Neural cell (in vitro differentiated cells): ENCODE results near the gene PTPRF. TPM values are rescaled to one million over a fixed set of nuclear protein-coding genes. Genes with fewer than 3 reads are reported as not detected.

ENCODE experiments used
- H2AFZ ChIP-seq: fragments of 200-600, 300-800 bp; sonication (generic), shearing (Covaris generic); 2 replicates; pipeline ENCODE4 v1.6.0; 2014; ENCODE audit warnings: low read depth, mild to moderate bottlenecking, antibody characterized with exemption, low read length, moderate library complexity
- H3F3A ChIP-seq: fragments of 200-600 bp; shearing (Covaris generic); 2 replicates; pipeline ENCODE4 v1.6.1; 2016; ENCODE audit warnings: mild to moderate bottlenecking, moderate library complexity, mixed read lengths, antibody characterized with exemption, low read length; ENCODE audit not compliant: insufficient read depth, poor library complexity, severe bottlenecking
- H3K27ac ChIP-seq: fragments of 200-600, 300-800 bp; sonication (generic), shearing (Covaris generic); 2 replicates; pipeline ENCODE4 v1.5.1; 2014; ENCODE audit warnings: mild to moderate bottlenecking, low read length, moderate library complexity
- H3K27me3 ChIP-seq: fragments of 300-800, 200-600 bp; sonication (generic), shearing (Covaris generic); 2 replicates; pipeline ENCODE4 v1.6.0; 2014; ENCODE audit warnings: mild to moderate bottlenecking, low read depth, low read length, moderate library complexity; ENCODE audit not compliant: insufficient read depth
- H3K36me3 ChIP-seq: fragments of 300-800, 200-600 bp; sonication (generic), shearing (Covaris generic); 2 replicates; pipeline ENCODE4 v1.5.1; 2014; ENCODE audit warnings: mild to moderate bottlenecking, antibody characterized with exemption, low read length, moderate library complexity; ENCODE audit not compliant: insufficient read depth
- H3K4me2 ChIP-seq: fragments of 300-800, 200-600 bp; sonication (generic), shearing (Covaris generic); 2 replicates; pipeline ENCODE4 v1.6.0; 2014; ENCODE audit warnings: mild to moderate bottlenecking, low read length
- H3K4me3 ChIP-seq: fragments of 300-800, 200-600 bp; sonication (generic), shearing (Covaris generic); 2 replicates; pipeline ENCODE4 v1.5.1; 2014; ENCODE audit warnings: mild to moderate bottlenecking, low read length, moderate library complexity
- H3K79me2 ChIP-seq: fragments of 200-600 bp; shearing (Covaris generic); replicated peaks from 2 replicates; pipeline ENCODE4 v1.6.0; 2014; ENCODE audit warnings: mild to moderate bottlenecking, low read length, moderate library complexity; ENCODE audit not compliant: insufficient read depth
- H3K9ac ChIP-seq: fragments of 300-800, 200-600 bp; sonication (generic), shearing (Covaris generic); 2 replicates; pipeline ENCODE4 v1.6.1; 2016; ENCODE audit warnings: mild to moderate bottlenecking, low read length, mixed read lengths
- H3K9me2 ChIP-seq: fragments of 200-600 bp; shearing (Covaris generic); 2 replicates; pipeline ENCODE4 v1.6.1; 2016; ENCODE audit warnings: mild to moderate bottlenecking, low read length, mixed read lengths; ENCODE audit not compliant: insufficient read depth
- H3K9me3 ChIP-seq: fragments of 200-600, 300-800 bp; sonication (generic), shearing (Covaris generic); 2 replicates; pipeline ENCODE4 v1.6.1; 2016; ENCODE audit warnings: mild to moderate bottlenecking, mixed run types, low read length, moderate library complexity, mixed read lengths
- H4K20me1 ChIP-seq: fragments of 200-600 bp; shearing (Covaris generic); 2 replicates; pipeline ENCODE4 v1.6.1; 2016; ENCODE audit warnings: mild to moderate bottlenecking, mixed run types; ENCODE audit not compliant: insufficient read depth
- CTCF ChIP-seq: fragments of 450-650 bp; IDR thresholded peaks from 2 replicates; pipeline ENCODE4 v1.5.1; 2014; ENCODE audit warnings: antibody characterized with exemption, mild to moderate bottlenecking, moderate library complexity; ENCODE audit not compliant: poor library complexity, severe bottlenecking
- EP300 ChIP-seq: fragments of 450-650 bp; conservative IDR thresholded peaks from 2 replicates; pipeline ENCODE4 v1.6.1; 2014; ENCODE audit warnings: antibody characterized with exemption, mild to moderate bottlenecking, moderate library complexity; ENCODE audit not compliant: poor library complexity, severe bottlenecking
- EZH2 ChIP-seq: fragments of 200-600, 300-800 bp; shearing (Covaris generic), sonication (generic); IDR thresholded peaks from 2 replicates; pipeline ENCODE4 v1.6.1; 2014; ENCODE audit warnings: antibody characterized with exemption, low read length, borderline replicate concordance, mild to moderate bottlenecking; ENCODE audit not compliant: insufficient read depth, poor library complexity, severe bottlenecking
- MXI1 ChIP-seq: fragments of 450-650 bp; conservative IDR thresholded peaks from 2 replicates; pipeline ENCODE4 v1.6.1; 2014; ENCODE audit warnings: antibody characterized with exemption, mild to moderate bottlenecking; ENCODE audit not compliant: poor library complexity, severe bottlenecking
- POLR2AphosphoS5 ChIP-seq: IDR thresholded peaks from 2 replicates; pipeline ENCODE4 v1.6.1; 2012
- RAD21 ChIP-seq: fragments of 450-650 bp; conservative IDR thresholded peaks from 2 replicates; pipeline ENCODE4 v1.6.1; 2014; ENCODE audit warnings: antibody characterized with exemption, mild to moderate bottlenecking, moderate library complexity
- REST ChIP-seq: IDR thresholded peaks from 2 replicates; pipeline ENCODE4 v1.6.1; 2012; ENCODE audit warnings: borderline replicate concordance
- SMC3 ChIP-seq: fragments of 450-650 bp; conservative IDR thresholded peaks from 2 replicates; pipeline ENCODE4 v1.6.1; 2014; ENCODE audit warnings: antibody characterized with exemption, mild to moderate bottlenecking, moderate library complexity; ENCODE audit not compliant: poor library complexity
- TAF1 ChIP-seq: IDR thresholded peaks from 2 replicates; pipeline ENCODE4 v1.6.1; 2012; ENCODE audit warnings: low read depth
- polyA plus RNA-seq: library from polyadenylated mRNA; depleted of rRNA; stranded (reverse); fragments of >200 nt; gene quantifications from 2 replicates; pipeline ENCODE4 v1.2.3, GENCODE V29; 2014

PTPRF gene
- polyA plus RNA-seq, 1 donor from 2014 or later: 66.6 TPM

GRCh38 chr1:43583058-43583457 is 52.4 kb downstream of the PTPRF start:
- H3K4me3 ChIP-seq: no peak overlapping the region
- H4K20me1 ChIP-seq: no peaks in the 10 kb centered on the region
- no peaks in the 10 kb centered on the region for H3K9me2 ChIP-seq
- TF ChIP-seq CTCF: no peak
- no peak for TF ChIP-seq EZH2
- no peak for TF ChIP-seq EP300
- no peak for TF ChIP-seq RAD21
- TF ChIP-seq REST: no peak
- TF ChIP-seq TAF1: no peak
- TF ChIP-seq SMC3: no peak
- TF ChIP-seq POLR2AphosphoS5: no peak
- no peak for TF ChIP-seq MXI1
- no peaks in the 10 kb centered on the region for H3F3A ChIP-seq
- H3K4me2 ChIP-seq: no peak overlapping the region
- no peaks in the 10 kb centered on the region for H3K27me3 ChIP-seq
- no peaks in the 10 kb centered on the region for H3K36me3 ChIP-seq
- H3K27ac ChIP-seq: no peak overlapping the region
- H3K9ac ChIP-seq: no peak overlapping the region
- no peaks in the 10 kb centered on the region for H3K79me2 ChIP-seq
- no peaks in the 10 kb centered on the region for H3K9me3 ChIP-seq
- H2AFZ ChIP-seq: no peak overlapping the region

- H3K79me2 ChIP-seq: no peaks in the 10 kb centered on the region
- no peaks in the 10 kb centered on the region for H3F3A ChIP-seq
- no peak overlapping the region for H2AFZ ChIP-seq
- H3K36me3 ChIP-seq: no peaks in the 10 kb centered on the region
- H4K20me1 ChIP-seq: no peaks in the 10 kb centered on the region
- H3K9ac ChIP-seq: no peak overlapping the region
- no peak for TF ChIP-seq POLR2AphosphoS5
- TF ChIP-seq SMC3: no peak
- no peak for TF ChIP-seq EP300
- no peak for TF ChIP-seq REST
- no peak for TF ChIP-seq TAF1
- no peak for TF ChIP-seq EZH2
- no peaks in the 10 kb centered on the region for H3K9me2 ChIP-seq
- H3K4me3 ChIP-seq: peak overlapping the region; percentile 34
- no peaks in the 10 kb centered on the region for H3K27me3 ChIP-seq
- H3K4me2 ChIP-seq: no peak overlapping the region
- H3K27ac ChIP-seq: no peak overlapping the region
- H3K9me3 ChIP-seq: no peaks in the 10 kb centered on the region
Observed at GRCh38 chr1:43584204-43584603, 53.5 kb downstream of the PTPRF start.
